Loucy (cell line): Measurements from ENCODE around the gene ENPEP.

Experiments
- EZH2phosphoT487 ChIP-seq: fragments of 200-600 bp; IDR thresholded peaks from 2 replicates; pipeline ENCODE4 v1.6.1; 2018; ENCODE audit warnings: antibody characterized with exemption, mild to moderate bottlenecking, moderate library complexity, borderline replicate concordance
- TF ChIP-seq, protein P1 (sequence below): fragments of 200-600 bp; sonication (generic); conservative IDR thresholded peaks from 2 replicates; pipeline ENCODE4 v1.5.1; 2014; ENCODE audit warnings: mild to moderate bottlenecking, antibody characterized with exemption, low read length

DNA sequence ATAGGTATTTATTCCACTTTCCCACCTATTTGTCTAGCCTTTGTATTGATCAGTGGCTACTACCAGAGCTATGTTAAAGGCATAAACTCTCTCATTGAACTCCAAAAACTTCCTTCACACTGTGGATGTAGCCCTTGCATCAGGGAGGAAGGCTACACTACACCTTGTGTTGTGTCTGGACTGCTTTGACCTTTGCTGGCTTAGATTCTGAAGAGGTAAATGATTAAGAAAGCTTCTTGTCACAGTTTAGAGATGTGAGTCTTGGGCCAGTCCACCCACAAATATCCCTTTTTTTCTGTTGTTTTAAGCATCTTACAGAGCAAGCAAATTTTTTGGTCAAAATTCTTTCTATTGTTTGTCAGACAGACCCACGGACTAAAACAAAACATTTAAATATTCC, 1.9 kb downstream of the ENPEP start:
- TF ChIP-seq, protein P1, sequence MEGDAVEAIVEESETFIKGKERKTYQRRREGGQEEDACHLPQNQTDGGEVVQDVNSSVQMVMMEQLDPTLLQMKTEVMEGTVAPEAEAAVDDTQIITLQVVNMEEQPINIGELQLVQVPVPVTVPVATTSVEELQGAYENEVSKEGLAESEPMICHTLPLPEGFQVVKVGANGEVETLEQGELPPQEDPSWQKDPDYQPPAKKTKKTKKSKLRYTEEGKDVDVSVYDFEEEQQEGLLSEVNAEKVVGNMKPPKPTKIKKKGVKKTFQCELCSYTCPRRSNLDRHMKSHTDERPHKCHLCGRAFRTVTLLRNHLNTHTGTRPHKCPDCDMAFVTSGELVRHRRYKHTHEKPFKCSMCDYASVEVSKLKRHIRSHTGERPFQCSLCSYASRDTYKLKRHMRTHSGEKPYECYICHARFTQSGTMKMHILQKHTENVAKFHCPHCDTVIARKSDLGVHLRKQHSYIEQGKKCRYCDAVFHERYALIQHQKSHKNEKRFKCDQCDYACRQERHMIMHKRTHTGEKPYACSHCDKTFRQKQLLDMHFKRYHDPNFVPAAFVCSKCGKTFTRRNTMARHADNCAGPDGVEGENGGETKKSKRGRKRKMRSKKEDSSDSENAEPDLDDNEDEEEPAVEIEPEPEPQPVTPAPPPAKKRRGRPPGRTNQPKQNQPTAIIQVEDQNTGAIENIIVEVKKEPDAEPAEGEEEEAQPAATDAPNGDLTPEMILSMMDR = no peak
- TF ChIP-seq EZH2phosphoT487 = no peak
